Fibroblast of upper back skin (primary cell): ENCODE results near the gene ZBTB44.
"Not testable (repeated sequence)": the region's sequence is repeated elsewhere in the genome, so short reads cannot be mapped to it uniquely, and the experiment has no call there.

Experiments used
- DNase-seq: peaks from one replicate; pipeline ENCODE4 v3.0.0-alpha.2; 2013

Gene ZBTB44

DNA sequence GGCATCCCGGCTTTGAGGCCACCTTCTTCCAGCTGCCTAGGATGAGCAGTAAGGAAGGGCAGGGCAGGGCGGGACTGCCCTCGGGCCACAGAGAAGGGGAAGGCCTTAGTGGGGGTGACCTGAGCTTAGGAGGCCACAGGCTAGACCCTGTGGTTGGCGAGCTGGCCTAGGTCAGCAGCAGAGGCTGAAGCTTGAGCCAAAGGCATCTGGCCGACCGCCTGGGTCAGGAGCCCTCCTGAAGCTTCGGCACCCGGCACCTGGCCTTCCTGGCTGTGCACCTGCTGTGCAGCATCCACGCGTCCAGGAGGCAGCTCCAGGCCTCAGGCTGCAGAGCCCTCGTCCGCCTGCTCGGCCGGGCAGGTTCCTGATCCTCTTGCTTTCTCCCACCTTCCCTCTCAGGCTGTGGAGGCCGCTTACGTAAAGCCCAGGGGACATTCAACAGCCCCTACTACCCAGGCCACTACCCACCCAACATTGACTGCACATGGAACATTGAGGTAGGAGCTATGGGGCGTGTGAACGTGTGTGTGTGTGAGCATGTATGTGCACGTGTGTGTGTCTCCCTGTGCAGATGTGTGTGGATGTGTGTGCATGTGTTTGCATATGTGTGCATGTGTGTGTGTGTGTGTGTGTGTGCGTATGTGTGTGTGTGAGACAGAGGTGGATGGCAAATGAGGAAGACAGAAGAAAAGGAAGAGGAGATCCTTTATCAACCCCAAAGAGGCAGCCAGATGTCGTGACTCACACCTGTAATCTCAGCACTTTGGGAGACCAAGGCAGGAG, 120.3 kb downstream of the ZBTB44 start:
- no peak for DNase-seq

DNA sequence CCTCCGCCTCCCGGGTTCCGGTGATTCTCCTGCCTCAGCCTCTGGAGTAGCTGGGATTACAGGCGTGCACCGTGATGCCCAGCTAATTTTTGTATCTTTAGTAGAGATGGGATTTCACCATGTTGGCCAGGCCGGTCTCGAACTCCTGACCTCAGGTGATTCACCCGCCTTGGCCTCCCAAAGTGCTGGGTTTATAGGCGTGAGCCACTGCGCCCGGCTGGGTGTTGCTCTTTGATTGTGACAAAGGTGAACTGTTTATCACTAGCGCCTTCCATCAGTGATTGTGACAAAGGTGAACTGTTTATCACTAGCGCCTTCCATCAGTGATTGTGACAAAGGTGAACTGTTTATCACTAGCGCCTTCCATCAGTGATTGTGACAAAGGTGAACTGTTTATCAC, 121.2 kb downstream of the ZBTB44 start:
- not testable (repeated sequence) for DNase-seq

DNA sequence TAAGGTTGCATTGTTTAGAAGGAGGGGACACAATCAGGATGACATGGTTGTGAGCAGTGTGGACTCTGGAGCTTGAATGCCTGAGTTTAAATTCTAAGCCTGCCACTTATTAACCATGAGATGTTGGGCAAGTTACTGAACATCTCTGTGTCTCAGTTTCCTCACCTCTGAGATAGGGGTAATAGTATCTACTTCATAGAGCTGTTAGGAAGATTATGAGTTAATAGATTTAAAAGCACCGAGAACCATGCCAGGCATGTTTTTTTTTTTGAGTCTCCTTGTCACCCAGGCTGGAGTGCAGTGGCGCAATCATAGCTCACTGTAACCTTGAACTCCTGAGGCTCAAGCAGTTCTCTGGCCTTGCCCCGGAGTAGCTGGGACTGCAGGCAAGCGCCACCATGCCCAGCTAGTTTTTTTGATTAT, 121.9 kb downstream of the ZBTB44 start:
- no peak for DNase-seq

DNA sequence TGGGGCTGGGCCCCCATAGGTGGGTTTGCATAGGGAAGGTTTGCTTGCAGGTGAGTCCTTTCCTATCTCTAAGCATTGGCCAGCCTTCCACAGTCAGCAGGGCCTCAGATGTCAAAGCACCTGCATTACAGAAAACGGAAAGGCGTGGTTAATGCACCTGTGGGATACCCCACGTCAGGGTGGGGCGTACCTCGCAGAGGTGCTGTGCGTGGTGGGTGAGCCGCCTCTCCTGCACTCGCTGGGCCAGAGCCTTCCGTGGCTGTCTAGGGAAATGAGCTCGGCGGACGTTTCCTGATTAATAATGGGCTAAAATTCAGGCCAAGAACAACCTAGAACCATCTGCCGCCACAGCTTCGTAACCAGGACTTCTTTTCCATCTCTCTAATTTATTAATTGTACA, 122.8 kb downstream of the ZBTB44 start:
- DNase-seq = no peak

DNA sequence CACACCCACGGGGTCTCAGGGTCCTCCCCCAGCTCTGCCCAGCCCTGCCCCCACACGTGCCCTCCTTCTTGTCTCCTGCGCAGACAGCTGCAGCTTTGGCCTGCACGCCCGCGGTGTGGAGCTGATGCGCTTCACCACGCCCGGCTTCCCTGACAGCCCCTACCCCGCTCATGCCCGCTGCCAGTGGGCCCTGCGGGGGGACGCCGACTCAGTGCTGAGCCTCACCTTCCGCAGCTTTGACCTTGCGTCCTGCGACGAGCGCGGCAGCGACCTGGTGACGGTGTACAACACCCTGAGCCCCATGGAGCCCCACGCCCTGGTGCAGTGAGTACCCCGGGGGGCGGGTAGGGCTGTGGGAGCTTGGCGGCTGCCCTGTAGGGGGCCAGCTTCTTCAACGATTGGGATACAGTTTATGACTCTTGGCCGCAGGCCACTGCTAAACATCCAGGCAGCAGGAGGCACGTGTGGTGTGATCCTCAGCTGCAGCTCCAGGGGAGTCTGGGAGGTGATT, 124.3 kb downstream of the ZBTB44 start:
- no peak for DNase-seq

DNA sequence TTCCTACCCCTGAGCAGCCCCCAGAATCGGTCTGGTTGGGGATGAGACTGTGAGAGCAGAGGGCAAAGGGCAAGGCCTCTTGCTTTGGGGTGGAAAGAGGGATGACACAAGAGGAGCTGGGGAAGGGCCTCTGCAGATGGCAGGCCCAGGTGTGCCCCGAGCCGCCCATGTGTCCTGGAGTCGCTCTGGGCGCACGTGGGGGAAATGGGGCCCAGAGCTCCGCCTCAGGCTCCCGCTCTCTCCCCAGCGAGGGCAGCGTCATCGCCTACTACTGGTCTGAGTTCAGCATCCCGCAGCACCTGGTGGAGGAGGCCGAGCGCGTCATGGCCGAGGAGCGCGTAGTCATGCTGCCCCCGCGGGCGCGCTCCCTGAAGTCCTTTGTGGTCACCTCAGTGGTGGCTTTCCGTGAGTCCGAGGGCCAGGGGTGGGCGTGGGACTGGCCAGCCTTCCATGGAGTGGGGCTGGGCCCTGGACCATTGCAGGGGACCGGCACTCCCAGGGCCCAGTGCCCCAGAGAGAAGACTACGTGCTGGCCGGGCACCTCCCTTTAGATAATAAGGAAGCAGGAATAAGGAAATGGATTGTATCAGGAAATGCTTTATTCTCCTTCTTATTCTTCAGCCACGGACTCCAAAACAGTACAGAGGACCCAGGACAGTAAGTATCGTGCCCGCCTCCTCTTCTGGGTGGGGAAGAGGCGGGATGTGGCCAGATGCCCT, 125.1 kb downstream of the ZBTB44 start:
- no peak for DNase-seq

DNA sequence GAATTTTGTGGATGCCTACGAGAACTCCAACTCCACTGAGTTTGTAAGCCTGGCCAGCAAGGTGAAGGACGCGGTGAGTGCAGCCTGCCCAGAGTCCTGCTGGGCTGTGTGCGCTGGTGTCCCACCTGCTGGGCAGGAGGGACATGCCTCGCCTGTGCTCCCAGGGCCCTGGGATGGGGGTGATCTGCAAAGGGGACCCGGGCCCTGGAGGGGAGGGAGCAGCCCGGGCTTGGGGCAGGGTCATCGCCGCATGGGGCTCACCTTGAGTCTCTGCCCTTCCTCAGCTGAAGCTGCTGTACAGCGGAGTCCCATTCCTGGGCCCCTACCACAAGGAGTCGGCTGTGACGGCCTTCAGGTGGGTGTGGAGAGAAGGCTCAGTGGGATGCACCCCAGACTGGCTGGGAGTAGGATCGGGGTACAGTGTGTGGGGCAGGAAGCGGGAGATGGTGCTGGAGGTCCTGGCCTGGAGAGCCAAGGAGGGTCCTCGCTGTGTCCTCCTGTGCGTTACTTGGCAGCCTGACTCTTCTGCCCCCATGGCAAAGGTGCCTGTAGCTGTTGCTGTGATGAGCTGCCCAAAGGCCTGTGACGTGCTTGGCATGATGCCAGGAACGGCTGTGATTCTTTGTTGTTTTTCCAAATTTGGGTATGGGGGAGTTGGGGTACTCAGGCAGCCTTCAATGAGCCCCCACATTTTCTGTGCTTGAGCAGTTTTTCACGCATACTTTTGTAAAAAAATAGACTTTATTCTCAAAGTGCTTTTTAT, 126.0 kb downstream of the ZBTB44 start:
- DNase-seq = no peak

DNA sequence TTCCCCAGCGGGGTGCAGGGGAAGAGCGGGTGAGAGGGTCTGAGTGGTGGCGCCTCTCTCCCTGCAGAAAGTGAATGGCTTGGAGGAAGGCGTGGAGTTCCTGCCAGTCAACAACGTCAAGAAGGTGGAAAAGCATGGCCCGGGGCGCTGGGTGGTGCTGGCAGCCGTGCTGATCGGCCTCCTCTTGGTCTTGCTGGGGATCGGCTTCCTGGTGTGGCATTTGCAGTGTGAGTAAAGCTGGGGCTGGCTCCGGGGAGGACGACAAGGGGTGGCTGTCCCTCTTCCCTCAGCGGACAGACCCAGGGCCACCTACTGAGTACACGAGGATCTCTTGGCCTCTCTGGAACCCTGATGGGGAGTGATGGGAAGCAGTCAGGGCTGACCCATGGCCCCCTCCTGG, 126.7 kb downstream of the ZBTB44 start:
- no peak for DNase-seq

DNA sequence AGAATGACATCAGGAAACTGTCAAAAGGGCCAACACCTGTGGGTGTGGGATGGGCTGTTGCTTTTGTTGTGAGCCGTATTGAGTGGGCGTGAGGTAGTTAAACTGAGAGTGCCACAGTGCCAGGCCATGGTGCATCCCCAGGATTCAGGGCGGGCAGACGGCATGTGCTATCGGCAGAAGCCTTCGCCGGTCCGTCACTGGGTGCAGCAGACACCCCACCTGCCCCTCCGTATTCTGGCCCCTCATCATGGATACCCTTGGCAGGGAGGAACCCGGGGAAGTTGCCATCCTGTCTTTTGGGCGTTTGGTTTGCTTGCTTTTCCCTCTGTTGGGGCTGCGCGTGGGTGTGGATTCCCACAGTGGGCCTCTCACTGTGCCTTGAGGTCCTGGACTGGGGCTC, 127.6 kb downstream of the ZBTB44 start:
- no peak for DNase-seq

DNA sequence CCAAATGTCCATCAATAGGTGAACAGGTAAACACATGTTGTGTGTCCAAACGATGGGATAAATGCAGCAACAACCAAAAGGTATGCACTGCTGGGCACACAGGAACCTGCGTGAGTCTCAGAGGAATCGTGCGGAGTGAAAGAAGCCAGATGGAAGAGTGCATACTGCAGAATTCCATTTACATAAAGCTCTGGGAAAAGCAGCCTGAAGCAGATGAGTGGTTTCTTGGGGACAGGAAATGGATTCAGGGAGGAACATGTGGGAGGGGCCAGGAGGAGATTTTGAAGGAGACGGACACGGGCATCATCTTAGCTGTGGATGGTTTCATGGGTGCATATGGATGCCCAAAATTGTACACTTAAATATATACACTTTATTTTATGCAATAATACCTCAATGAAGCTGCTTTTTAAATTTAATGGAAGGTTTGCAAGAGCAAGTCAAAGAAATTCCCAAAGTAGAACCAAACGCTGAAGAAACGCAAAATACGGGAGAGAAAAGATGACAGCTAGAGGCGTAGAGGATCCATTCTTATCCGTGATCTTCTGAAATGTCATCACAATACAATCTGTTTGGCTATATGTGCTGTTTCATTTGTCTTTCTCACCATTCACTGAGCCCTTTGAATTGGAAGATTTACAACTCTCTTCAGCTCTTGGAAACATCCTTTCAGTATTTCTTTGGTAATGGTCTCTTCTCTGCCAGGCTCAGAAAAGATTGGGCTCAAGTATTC, 130.7 kb downstream of the ZBTB44 start:
- no peak for DNase-seq

DNA sequence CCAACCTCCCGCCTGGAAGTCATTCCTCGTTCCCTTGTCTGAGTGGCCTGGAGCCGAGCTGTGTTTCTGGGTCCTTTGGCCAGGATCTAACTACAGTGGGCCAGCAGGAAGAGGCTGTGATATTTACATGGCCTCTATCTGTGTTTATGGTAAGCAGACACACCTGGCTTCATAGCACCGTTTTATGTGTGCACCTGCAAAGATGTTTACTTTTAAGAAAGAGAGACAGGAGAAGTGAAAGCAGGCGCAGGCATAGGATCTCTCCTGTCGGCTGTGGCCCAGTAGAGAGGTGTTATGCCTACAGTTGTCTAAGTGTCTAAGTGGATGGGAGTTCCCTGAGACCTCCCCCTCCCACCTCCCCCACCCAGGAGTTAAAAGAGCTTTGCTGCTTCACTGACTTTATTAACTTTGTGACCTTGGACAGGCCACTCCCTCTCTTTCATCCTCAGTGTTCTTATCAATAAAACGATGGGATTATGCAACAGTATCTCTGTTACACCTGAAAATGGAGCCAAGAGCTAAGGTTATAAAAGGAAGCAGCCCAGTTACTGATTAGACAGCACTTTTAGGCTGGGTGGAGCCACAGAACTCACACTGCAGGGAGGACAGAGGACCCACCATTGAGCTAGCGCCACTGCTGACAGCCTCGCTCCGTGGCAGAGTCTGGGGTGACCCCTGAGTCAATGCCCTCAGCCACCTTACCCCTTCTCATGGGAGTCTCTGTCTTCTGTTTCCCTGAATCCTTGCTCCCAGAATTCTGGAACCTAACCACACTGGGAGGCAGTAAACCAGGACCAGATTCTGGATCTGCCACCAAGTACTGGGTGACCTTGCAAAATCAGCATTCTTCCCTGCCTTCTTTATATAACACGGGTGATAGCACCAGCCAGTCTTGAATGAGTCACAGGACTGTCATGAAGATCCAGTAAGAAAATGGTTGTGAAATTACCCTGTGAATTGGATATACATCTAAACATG, 133.1 kb downstream of the ZBTB44 start:
- DNase-seq = peak; percentile 64

DNA sequence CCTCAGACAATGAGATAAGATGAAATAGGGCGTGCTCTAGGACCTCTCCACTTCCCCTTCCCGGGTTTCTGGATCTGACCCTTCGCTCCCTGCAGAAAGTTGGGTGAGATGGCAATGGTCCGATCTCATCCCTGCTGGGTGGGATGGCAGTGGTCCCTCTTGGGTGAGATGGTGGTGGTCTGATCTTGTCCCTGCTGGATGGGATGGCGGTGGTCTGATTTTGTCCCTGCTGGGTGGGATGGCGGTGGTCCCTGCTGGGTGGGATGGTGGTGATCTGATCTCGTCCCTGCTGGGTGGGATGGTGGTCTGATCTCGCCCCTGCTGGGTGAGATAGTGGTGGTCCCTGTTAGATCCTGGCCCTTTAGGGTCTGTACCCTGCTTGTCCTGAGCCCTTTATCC, 133.8 kb downstream of the ZBTB44 start:
- no peak for DNase-seq

DNA sequence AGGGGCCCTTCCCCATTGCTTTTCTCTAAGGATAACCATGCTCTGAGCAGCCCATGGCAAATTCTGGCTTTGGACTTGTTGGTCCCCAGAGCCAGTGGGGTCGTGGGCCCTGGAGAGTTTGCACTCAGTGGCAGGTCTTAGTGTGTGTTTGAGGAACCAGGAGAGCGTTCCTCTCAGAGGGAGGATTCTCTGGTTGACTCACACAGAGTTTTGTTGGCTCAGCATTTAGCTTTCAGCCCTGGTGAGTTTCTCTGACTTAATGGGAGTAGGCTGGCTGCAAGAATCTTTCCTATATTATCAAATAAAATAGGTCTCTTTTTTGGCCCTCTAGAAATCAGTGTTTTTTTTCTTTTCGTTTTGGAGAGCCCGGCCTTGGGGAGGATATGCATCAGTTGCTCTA, 134.2 kb downstream of the ZBTB44 start:
- DNase-seq = peak; percentile 16

DNA sequence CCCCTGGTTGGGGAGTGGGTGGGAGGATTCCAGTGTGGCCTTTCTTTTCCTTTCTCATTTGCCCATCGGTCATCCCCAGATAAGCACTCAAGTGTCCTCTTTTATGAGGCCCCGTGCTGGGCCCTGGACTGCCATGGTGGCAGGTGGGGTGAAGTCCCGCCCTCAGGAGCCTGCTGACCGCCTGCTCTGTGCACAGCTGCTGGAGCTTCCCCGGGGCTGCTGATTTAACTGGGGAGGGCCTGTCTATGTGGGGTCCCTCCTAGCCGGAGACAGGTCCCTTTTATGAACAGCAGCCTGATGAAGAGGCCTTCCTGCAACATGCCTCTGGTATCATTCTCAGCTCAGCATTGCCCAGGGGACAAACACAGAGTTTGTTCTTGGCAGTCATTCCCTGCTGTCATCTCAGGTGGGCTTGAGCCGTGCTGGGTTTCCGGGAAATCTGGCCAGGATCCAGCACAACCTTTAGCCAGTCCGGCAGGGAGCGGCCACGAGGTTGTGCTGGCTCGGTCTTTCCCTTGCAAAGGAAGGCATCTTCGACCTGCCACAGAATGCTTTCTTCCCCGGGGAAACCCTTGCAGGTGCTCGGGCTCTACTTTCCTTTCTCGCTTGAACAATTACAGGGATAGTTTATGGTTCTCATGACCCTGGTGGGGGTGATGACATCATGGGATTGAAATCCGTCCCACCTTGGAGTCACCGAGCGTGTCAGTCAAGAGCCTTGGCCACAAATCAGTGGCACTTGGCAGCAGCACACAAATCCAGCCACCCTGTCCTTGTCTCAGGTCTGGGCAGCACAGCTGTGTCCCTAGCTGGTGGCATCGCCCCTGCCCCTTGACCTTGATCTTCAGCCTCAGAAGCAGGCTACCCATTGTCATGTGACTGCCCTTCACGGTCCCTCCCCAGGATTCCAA, 135.1 kb downstream of the ZBTB44 start:
- DNase-seq = no peak

DNA sequence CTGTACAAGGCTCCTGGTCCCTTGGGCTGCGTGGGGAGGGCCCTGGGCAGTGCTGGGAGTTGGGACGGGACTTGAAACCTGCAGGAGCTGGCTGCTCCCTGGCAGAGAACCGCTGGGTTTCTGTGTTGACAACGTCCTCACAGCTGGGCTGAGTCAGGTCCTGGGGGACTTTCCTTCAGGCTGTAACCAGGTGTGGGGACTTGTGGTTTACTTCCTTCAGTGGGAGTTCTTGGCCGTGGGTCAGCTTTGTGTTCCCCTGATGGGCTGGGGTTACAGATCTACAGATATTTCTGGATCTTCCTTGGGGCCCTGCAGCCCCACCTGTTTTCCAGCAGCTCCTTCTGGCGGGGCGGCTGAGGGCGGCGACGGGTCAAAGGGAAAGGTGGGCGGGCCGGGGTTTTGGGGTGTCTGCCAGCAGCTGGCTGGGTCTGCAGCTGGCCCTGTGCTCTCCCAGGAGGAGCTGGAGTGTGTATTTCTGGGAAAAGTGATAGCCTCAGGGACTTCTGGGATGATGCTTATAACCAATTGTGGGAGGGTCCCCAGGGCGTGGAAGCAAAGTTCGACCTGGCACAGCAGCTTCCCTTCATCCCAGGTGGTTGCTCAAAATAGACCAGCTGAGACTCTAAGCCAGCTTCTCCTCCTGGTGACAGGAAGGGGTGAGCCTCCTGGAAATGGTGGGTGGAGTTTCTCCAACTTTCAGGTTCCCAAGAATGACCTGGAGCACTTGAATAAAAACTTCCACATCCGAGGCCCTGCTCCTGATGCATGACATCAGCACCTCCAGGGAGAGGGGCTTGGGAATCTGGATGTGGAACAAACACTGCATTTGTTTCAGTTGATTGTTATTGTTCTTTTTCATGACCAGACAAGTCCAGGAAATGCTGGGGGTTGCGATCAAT, 136.0 kb downstream of the ZBTB44 start:
- no peak for DNase-seq

DNA sequence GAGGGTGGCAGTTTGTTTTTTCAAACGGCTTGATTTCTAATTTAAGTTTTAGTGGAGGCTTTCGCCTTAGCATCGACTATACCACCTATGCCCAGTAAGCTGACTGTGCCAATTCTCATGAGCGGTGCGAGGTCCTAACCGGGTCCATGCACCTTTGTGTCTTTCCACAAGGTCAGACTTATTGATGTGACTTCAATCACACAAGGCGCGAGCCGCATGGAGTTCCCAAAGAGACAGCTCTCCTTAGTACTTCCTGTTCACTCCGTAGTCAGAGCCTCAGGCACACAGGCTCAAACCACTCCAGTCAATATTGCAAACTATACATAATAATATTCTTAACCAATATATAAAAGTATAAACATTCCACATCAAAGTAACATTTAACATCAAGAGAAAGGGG, 136.9 kb downstream of the ZBTB44 start:
- no peak for DNase-seq
